ENCODE measurements around the gene PRKAR2B.
"Not testable (repeated sequence)": the region's sequence is repeated elsewhere in the genome, so short reads cannot be mapped to it uniquely, and the experiment has no call there.

DNA sequence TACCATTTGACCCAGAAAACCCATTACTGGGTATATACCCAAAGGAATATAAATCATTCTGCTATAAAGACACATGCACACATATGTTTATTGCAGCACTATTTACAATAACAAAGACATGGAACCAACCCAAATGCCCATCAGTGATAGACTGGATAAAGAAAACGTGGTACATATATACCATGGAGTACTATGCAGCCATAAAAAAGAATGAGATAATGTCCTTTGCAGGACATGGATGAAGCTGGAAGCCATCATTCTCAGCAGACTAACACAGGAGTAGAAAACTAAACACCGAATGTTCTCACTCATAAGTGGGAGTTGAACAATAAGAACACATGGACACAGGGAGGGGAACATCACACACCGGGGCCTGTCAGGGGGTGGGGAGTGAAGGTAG is 111.2 kb downstream of the PRKAR2B start:
- TF ChIP-seq, protein P1, sequence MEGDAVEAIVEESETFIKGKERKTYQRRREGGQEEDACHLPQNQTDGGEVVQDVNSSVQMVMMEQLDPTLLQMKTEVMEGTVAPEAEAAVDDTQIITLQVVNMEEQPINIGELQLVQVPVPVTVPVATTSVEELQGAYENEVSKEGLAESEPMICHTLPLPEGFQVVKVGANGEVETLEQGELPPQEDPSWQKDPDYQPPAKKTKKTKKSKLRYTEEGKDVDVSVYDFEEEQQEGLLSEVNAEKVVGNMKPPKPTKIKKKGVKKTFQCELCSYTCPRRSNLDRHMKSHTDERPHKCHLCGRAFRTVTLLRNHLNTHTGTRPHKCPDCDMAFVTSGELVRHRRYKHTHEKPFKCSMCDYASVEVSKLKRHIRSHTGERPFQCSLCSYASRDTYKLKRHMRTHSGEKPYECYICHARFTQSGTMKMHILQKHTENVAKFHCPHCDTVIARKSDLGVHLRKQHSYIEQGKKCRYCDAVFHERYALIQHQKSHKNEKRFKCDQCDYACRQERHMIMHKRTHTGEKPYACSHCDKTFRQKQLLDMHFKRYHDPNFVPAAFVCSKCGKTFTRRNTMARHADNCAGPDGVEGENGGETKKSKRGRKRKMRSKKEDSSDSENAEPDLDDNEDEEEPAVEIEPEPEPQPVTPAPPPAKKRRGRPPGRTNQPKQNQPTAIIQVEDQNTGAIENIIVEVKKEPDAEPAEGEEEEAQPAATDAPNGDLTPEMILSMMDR (IDR thresholded peaks at IDR 0.05), result not testable (repeated sequence)
- TF ChIP-seq POLR2A (IDR thresholded peaks at IDR 0.05), result not testable (repeated sequence)

All from transverse colon (tissue), 3 donors.